Thyroid gland (tissue), 4 donors: ENCODE measurements around the gene SIRT7.

Source experiments
- CTCF ChIP-seq, 6 experiments: fragments of 200-600 bp in 3 of 6; fragments of 450-650 bp in 3 of 6; sonication (generic) in 3 of 6; IDR thresholded peaks; one replicate each; pipeline ENCODE4 v1.5.1; 2016 to 2019; ENCODE audit warnings: antibody characterized with exemption in 6 of 6, mild to moderate bottlenecking in 2 of 6, inconsistent platforms in 1 of 6, moderate library complexity in 1 of 6
- POLR2A ChIP-seq, 2 donors: fragments of 450-650 bp; IDR thresholded peaks; one replicate each; pipeline ENCODE4 v1.6.1; 2017; ENCODE audit warnings: antibody characterized with exemption in 2 of 2, mild to moderate bottlenecking in 2 of 2, moderate library complexity in 1 of 2

- TF ChIP-seq CTCF (IDR thresholded peaks at IDR 0.05) (no peak), POLR2A (IDR thresholded peaks at IDR 0.05) (no peak)
Measured at GRCh38 chr17:81900181-81900820, 17.7 kb downstream of the SIRT7 start.
